Spleen (tissue), 11 donors: ENCODE data around the gene TSPAN14. TPM values are rescaled to one million over a fixed set of nuclear protein-coding genes. Genes with fewer than 3 reads are reported as not detected.

Experiments
- DNase-seq: peaks from one replicate; pipeline ENCODE4 v3.0.0-alpha.2; 2020
- H3K27ac ChIP-seq, 8 donors: fragments of 200-600 bp; sonication (generic) in 7 of 8; 1 replicate in 4 of 8; 2 replicates in 4 of 8; pipeline versions ENCODE4 v1.5.0 to v1.8.0; 2016 to 2021; ENCODE audit warnings: inconsistent platforms in 4 of 8, mild to moderate bottlenecking in 4 of 8, moderate library complexity in 1 of 8
- H3K27me3 ChIP-seq, 7 donors: fragments of 200-600 bp; sonication (generic) in 6 of 7; replicated peaks in 1 of 7; 1 replicate in 4 of 7; 2 replicates in 3 of 7; pipeline versions ENCODE4 v1.5.0 to v1.8.0; 2016 to 2021; ENCODE audit warnings: inconsistent platforms in 3 of 7, mild to moderate bottlenecking in 1 of 7
- H3K36me3 ChIP-seq, 6 donors: fragments of 200-600 bp; sonication (generic) in 5 of 6; 1 replicate in 4 of 6; 2 replicates in 2 of 6; pipeline versions ENCODE4 v1.5.0 to v1.8.0; 2016 to 2021; ENCODE audit warnings: inconsistent platforms in 2 of 6
- H3K4me1 ChIP-seq, 6 donors: fragments of 200-600 bp; sonication (generic) in 5 of 6; 1 replicate in 3 of 6; 2 replicates in 3 of 6; pipeline versions ENCODE4 v1.5.0 to v1.8.0; 2016 to 2021; ENCODE audit warnings: inconsistent platforms in 3 of 6
- H3K4me3 ChIP-seq, 8 donors: fragments of 200-600 bp; sonication (generic) in 7 of 8; 1 replicate in 4 of 8; 2 replicates in 4 of 8; pipeline versions ENCODE4 v1.5.0 to v1.8.0; 2016 to 2021; ENCODE audit warnings: inconsistent platforms in 4 of 8, mild to moderate bottlenecking in 4 of 8, moderate library complexity in 2 of 8
- H3K9me3 ChIP-seq, 8 donors: fragments of 200-600 bp; sonication (generic) in 7 of 8; 1 replicate in 4 of 8; 2 replicates in 4 of 8; pipeline versions ENCODE4 v1.5.0 to v1.8.0; 2016 to 2021; ENCODE audit warnings: inconsistent platforms in 4 of 8
- CTCF ChIP-seq, 11 experiments: fragments of 200-600 bp in 7 of 11; fragments of 450-650 bp in 4 of 11; sonication (generic) in 4 of 11; IDR thresholded peaks in 8 of 11; conservative IDR thresholded peaks in 3 of 11; 1 replicate in 7 of 11; 2 replicates in 4 of 11; pipeline versions ENCODE4 v1.4.0 to v1.8.0; 2016 to 2021; ENCODE audit warnings: antibody characterized with exemption in 11 of 11, inconsistent platforms in 4 of 11, mild to moderate bottlenecking in 1 of 11
- POLR2A ChIP-seq, 3 donors: fragments of 450-650 bp; IDR thresholded peaks; one replicate each; pipeline ENCODE4 v1.5.1; 2017; ENCODE audit warnings: antibody characterized with exemption in 3 of 3, mild to moderate bottlenecking in 1 of 3
- POLR2AphosphoS5 ChIP-seq, 3 donors: sonication (generic); formaldehyde crosslinking; IDR thresholded peaks; one replicate each; pipeline ENCODE4 v1.5.1; 2017; ENCODE audit warnings: antibody characterized with exemption in 3 of 3
- WGBS, 5 donors: extraction: QIAGEN DNeasy Blood & Tissue Kit in 3 of 5; methylation state at CpG; one replicate each; pipeline versions ENCODE4 v1.1.5 to v1.1.7; 2013 to 2018; 5-methylcytosine and 5-hydroxymethylcytosine counted together
- intact Hi-C: fragments of 100-400 bp; cut with DNase I; formaldehyde crosslinking; loops from one replicate; pipeline ENCODE4 v1.15.0; 2023; ENCODE audit warnings: low total_unique reads
- polyA plus RNA-seq, 3 donors: library from polyadenylated mRNA; stranded (reverse); fragments of 200-250 nt; gene quantifications; one replicate each; pipeline ENCODE4 v1.2.1, GENCODE V29; 2013
- total RNA-seq, 7 donors: library from RNA; depleted of rRNA in 3 of 7; stranded (reverse); fragments of >200 nt in 3 of 7; fragmentation: NEBNext Ultra II Directional in 4 of 7; extraction: Animal tissue kit (Norgen Biotek cat#: 25700) in 4 of 7; gene quantifications; one replicate each; pipeline versions ENCODE4 v1.1.0 to v1.2.1, GENCODE V29; 2016 to 2021
- donor health status: healthy with polysubstance abuse.
- donor health status: DM: no; HTN: no; CAD: no; lungs with moderate emphysema.
- donor health status: DM: no; HTN: no; CAD: no.
- donor health status: Bipolar disorder and iron deficiency.
- donor health status: healthy.
- donor health status: DM: no; HTN: no; CAD: no.
- donor health status: DM: yes; HTN: yes; CAD: no.

TSPAN14 gene
- total and polyA plus RNA-seq, 10 donors, result 13.3 to 172 (median 108) TPM

- peak overlapping the region; percentile 50 to 96 (median 91) for H3K27ac ChIP-seq
- intact Hi-C loops, result no loop called here
These were observed 42.6 kb downstream of the TSPAN14 start for GRCh38 chr10:80496555-80497172.

GRCh38 chr10:80497187-80498077 is 43.3 kb downstream of the TSPAN14 start:
- Histone ChIP-seq H3K36me3 (peaks cover 0 to 46% (median 0%) of the 10 kb centered on the region in 6 donors), H3K4me1 (peaks cover 56 to 100% (median 98%) of the 10 kb centered on the region in 6 donors), H3K9me3 (peaks cover 0 to 14% (median 8%) of the 10 kb centered on the region in 8 donors), H3K4me3 (peak overlapping the region in 1 of 8 donors; percentile 41), H3K27me3 (no peaks in the 10 kb centered on the region), H3K27ac (peak overlapping the region; percentile 50 to 96 (median 91))
- intact Hi-C loops, result no loop called here
- no peak for TF ChIP-seq POLR2A (IDR thresholded peaks at IDR 0.05)
- TF ChIP-seq CTCF (IDR thresholded peaks at IDR 0.05 in 8 of 11, conservative IDR thresholded peaks at IDR 0.05 in 3 of 11), result no peak
- peak; percentile 69 to 85 (median 85) for TF ChIP-seq POLR2AphosphoS5 (IDR thresholded peaks at IDR 0.05)
- 40 to 67% (median 45%) methylated on average over 7 of the region's 7 CpGs for WGBS, 5 donors
- DNase-seq, result peak; percentile 88

More at GRCh38 chr10:80496555-80497172, 42.6 kb downstream of the TSPAN14 start:
- Histone ChIP-seq H3K36me3 (peaks cover 0 to 54% (median 2%) of the 10 kb centered on the region in 6 donors), H3K27me3 (no peaks in the 10 kb centered on the region), H3K4me1 (peaks cover 54 to 100% (median 98%) of the 10 kb centered on the region in 6 donors), H3K9me3 (peaks cover 0 to 14% (median 8%) of the 10 kb centered on the region in 8 donors), H3K4me3 (no peak overlapping the region)
- no peak for DNase-seq
- TF ChIP-seq POLR2A (IDR thresholded peaks at IDR 0.05), result no peak
- TF ChIP-seq CTCF (IDR thresholded peaks at IDR 0.05 in 8 of 11, conservative IDR thresholded peaks at IDR 0.05 in 3 of 11), result no peak
- TF ChIP-seq POLR2AphosphoS5 (IDR thresholded peaks at IDR 0.05), result no peak
- WGBS, 5 donors, result 89 to 96% (median 94%) methylated on average over 4 of the region's 4 CpGs

- no peak for DNase-seq
- intact Hi-C loops, result no loop called here
- TF ChIP-seq CTCF (IDR thresholded peaks at IDR 0.05 in 8 of 11, conservative IDR thresholded peaks at IDR 0.05 in 3 of 11) (no peak), POLR2A (IDR thresholded peaks at IDR 0.05) (no peak), POLR2AphosphoS5 (IDR thresholded peaks at IDR 0.05) (no peak)
- Histone ChIP-seq H3K9me3 (peaks cover 0 to 14% (median 8%) of the 10 kb centered on the region in 8 donors), H3K4me1 (peaks cover 57 to 100% (median 98%) of the 10 kb centered on the region in 6 donors), H3K4me3 (peak overlapping the region in 1 of 8 donors; percentile 41), H3K27ac (peak overlapping the region; percentile 50 to 96 (median 91)), H3K36me3 (peaks cover 0 to 41% (median 0%) of the 10 kb centered on the region in 6 donors), H3K27me3 (no peaks in the 10 kb centered on the region)
- WGBS, 5 donors, result 41 to 57% (median 46%) methylated on average over 8 of the region's 8 CpGs
These were observed 44.1 kb downstream of the TSPAN14 start for GRCh38 chr10:80498078-80498832.
